KMS-11 (cell line): ENCODE results near the gene RNF215.
"Not testable (repeated sequence)": the region's sequence is repeated elsewhere in the genome, so short reads cannot be mapped to it uniquely, and the experiment has no call there.

ENCODE experiments used
- H2AFZ ChIP-seq: fragments of 200-600 bp; sonication (generic); 2 replicates; pipeline ENCODE4 v1.6.1; 2016; ENCODE audit warnings: antibody characterized with exemption, mixed run types, low read depth
- H3K27ac ChIP-seq: fragments of 200-600 bp; sonication (generic); 2 replicates; pipeline ENCODE4 v1.6.1; 2016; ENCODE audit warnings: mild to moderate bottlenecking, mixed run types
- H3K27me3 ChIP-seq: fragments of 200-600 bp; sonication (generic); 2 replicates; pipeline ENCODE4 v1.6.1; 2017; ENCODE audit warnings: mild to moderate bottlenecking, low read depth, mixed run types, moderate library complexity; ENCODE audit not compliant: insufficient read depth
- H3K36me3 ChIP-seq: fragments of 200-600 bp; sonication (generic); 2 replicates; pipeline ENCODE4 v1.6.1; 2017; ENCODE audit warnings: mild to moderate bottlenecking, mixed run types; ENCODE audit not compliant: insufficient read depth
- H3K4me1 ChIP-seq: fragments of 200-600 bp; sonication (generic); 2 replicates; pipeline ENCODE4 v1.6.1; 2016; ENCODE audit warnings: mild to moderate bottlenecking, low read depth, mixed run types; ENCODE audit not compliant: poor library complexity, severe bottlenecking
- H3K4me2 ChIP-seq: fragments of 200-600 bp; sonication (generic); 2 replicates; pipeline ENCODE4 v1.7.0; 2016; ENCODE audit warnings: mild to moderate bottlenecking, mixed run types
- H3K4me3 ChIP-seq: fragments of 200-600 bp; sonication (generic); IDR thresholded peaks from 2 replicates; pipeline ENCODE4 v1.6.1; 2017; ENCODE audit warnings: low read depth, low read length, mixed read lengths; ENCODE audit not compliant: insufficient read depth
- H3K79me2 ChIP-seq: fragments of 200-600 bp; sonication (generic); 2 replicates; pipeline ENCODE4 v1.6.1; 2016; ENCODE audit warnings: low read depth, mixed run types; ENCODE audit not compliant: insufficient read depth
- H3K9ac ChIP-seq: fragments of 200-600 bp; sonication (generic); 2 replicates; pipeline ENCODE4 v1.6.1; 2016; ENCODE audit warnings: mild to moderate bottlenecking, mixed run types
- H4K20me1 ChIP-seq: fragments of 200-600 bp; sonication (generic); 2 replicates; pipeline ENCODE4 v1.6.1; 2016; ENCODE audit warnings: mild to moderate bottlenecking, mixed run types; ENCODE audit not compliant: insufficient read depth
- CTCF ChIP-seq: fragments of 200-600 bp; sonication (generic); conservative IDR thresholded peaks from 2 replicates; pipeline ENCODE4 v1.6.1; 2017; ENCODE audit warnings: low read depth, mild to moderate bottlenecking, antibody characterized with exemption, low read length, moderate library complexity, mixed read lengths

Gene RNF215

DNA sequence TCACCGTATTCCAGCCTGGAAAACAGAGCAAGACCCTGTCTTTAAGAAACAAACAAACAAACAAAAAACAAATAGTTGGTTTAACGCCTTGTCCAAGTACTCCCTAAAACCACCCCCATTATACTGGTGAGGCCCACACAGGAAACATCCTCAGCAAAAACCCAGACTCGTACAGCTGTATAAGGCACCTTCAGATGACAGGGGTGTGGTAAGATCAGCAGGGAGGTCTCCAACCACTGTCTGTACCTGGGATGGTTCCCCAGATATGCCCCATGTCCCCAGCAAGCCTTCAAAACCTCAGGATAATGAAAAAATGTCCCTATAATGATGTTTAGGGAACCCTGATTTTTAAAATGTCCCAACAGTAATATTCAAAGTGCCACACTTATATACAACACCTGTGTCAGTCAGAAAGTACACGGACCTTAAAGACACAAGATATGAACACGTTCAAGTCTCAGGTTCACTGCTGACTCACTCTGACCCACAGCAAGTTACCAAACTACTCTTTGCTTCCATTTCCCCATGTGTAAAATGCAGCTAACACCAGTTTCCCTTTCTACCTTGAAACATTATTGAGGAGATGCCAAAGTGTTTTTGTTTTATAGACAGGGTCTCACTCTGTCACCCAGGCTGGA lies 39.8 kb downstream of the RNF215 start:
- Histone ChIP-seq H3K4me1 (peaks cover 5% of the 10 kb centered on the region), H3K27ac (no peak overlapping the region), H3K4me2 (no peak overlapping the region), H3K79me2 (peaks cover 24% of the 10 kb centered on the region), H2AFZ (no peak overlapping the region), H3K9ac (no peak overlapping the region), H4K20me1 (no peaks in the 10 kb centered on the region), H3K4me3 (no peak overlapping the region), H3K36me3 (peaks cover 8% of the 10 kb centered on the region; the same call in 1 of the 2 replicates), H3K27me3 (no peaks in the 10 kb centered on the region)
- no peak for TF ChIP-seq CTCF

DNA sequence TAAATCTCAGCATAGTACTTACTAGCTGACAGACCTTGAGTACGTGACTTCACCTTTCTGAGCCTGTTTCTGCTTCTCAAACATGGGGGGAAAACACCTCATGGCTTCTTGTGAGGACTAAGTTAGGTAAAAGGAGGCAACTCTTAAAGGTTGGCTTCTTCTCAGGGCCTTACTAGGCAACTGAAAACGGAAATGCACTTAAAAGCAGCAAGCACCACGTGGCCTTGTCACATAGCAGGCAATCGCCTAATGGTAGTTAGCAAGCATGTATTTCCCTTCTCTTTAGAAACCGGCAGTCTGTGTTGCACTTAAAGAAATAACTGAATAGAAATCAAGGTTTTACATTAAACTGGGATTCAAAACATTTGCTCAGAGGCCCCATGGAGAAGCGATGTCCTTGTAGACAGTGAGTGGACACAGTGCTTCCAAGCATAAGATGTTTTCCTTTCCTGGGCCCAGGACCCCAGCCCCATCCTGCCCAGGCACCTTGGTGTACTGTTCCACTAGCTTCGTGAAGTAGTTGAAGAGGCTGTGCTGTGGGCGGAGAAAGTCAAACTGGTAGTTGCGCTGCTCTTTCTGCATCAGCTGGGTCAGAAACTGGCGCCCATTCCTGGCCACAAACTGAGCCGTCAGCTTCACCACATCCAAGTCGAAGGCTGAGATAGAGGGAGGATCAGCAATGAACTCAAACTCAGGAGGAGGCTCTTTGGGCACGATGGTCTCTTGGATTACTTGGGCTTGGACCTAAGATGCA lies 42.6 kb downstream of the RNF215 start:
- Histone ChIP-seq H3K79me2 (peaks cover 13% of the 10 kb centered on the region; the same call in 1 of the 2 replicates), H3K4me1 (peaks cover 5% of the 10 kb centered on the region), H3K4me3 (no peak overlapping the region), H3K27ac (no peak overlapping the region), H4K20me1 (no peaks in the 10 kb centered on the region), H2AFZ (no peak overlapping the region), H3K27me3 (no peaks in the 10 kb centered on the region), H3K9ac (no peak overlapping the region), H3K4me2 (no peak overlapping the region), H3K36me3 (peaks cover 8% of the 10 kb centered on the region; the same call in 1 of the 2 replicates)
- no peak for TF ChIP-seq CTCF

GRCh38 chr22:30340911-30341685 lies 46.1 kb downstream of the RNF215 start:
- Histone ChIP-seq H3K79me2 (no peaks in the 10 kb centered on the region), H2AFZ (no peak overlapping the region), H3K9ac (no peak overlapping the region), H3K27me3 (no peaks in the 10 kb centered on the region), H3K4me1 (no peaks in the 10 kb centered on the region), H3K4me2 (no peak overlapping the region), H3K27ac (no peak overlapping the region), H4K20me1 (no peaks in the 10 kb centered on the region), H3K36me3 (peaks cover 11% of the 10 kb centered on the region; the same call in 1 of the 2 replicates), H3K4me3 (no peak overlapping the region)
- TF ChIP-seq CTCF, result no peak

GRCh38 chr22:30338802-30339201 lies 48.4 kb downstream of the RNF215 start:
- Histone ChIP-seq H3K27me3 (no peaks in the 10 kb centered on the region), H2AFZ (no peak overlapping the region), H3K9ac (no peak overlapping the region), H3K79me2 (no peaks in the 10 kb centered on the region), H3K27ac (no peak overlapping the region), H3K4me1 (no peaks in the 10 kb centered on the region), H3K4me3 (no peak overlapping the region), H3K4me2 (no peak overlapping the region), H3K36me3 (peaks cover 3% of the 10 kb centered on the region; the same call in 1 of the 2 replicates), H4K20me1 (no peaks in the 10 kb centered on the region)
- no peak for TF ChIP-seq CTCF

DNA sequence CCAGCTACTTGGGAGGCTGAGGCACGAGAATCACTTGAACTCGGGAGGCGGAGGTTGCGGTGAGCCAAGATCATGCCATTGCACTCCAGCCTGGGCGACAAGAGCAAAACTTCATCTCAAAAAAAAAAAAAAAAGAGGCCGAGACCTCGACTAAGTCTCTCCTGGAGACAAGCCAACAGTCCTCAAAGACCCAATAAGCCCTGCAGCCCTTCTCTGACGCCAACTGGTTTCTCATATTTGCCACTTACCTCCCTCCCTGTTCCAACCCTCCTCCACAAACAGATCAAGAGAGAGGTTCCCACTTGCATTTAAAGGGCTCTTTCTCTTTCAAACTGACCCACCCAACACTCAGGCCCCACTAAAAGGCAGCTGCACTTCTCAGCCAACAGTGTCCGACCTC lies 48.9 kb downstream of the RNF215 start:
- not testable (repeated sequence) for H3K9ac ChIP-seq, H4K20me1 ChIP-seq, H2AFZ ChIP-seq, H3K4me2 ChIP-seq, H3K79me2 ChIP-seq, H3K36me3 ChIP-seq, H3K4me3 ChIP-seq, H3K4me1 ChIP-seq, H3K27me3 ChIP-seq, H3K27ac ChIP-seq
